Inflammatory macrophage (primary cell): Measurements from ENCODE around the gene GPR155.
A peak's percentile ranks its signal among the peaks of the same experiment; 100 is the strongest.
"Not testable (repeated sequence)": the region's sequence is repeated elsewhere in the genome, so short reads cannot be mapped to it uniquely, and the experiment has no call there.

Experiments used
- DNase-seq, 2 donors: peaks; one replicate each; pipeline ENCODE4 v3.0.0-alpha.2; 2020 to 2022

The GPR155 gene

DNA sequence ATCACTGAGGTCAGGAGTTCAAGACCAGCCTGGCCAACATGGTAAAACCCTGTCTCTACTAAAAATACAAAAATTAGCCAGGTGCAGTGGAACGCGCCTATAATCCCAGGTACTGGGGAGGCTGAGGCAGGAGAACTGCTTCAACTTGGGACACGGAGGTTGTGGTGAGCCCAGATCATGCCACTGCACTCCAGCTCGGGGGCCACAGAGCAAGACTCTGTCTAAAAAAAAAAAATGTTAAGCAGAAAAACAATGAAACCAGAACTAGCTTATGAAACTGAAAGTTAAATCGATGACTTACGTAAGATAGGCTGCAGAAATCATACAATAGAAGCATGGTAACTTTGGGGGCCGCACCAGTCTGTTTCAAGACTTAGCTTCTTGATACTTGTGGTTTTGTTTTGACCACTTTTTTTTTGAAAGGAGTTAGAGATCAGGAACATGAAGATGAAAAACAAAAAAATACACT is 6.2 kb upstream of the GPR155 start:
- peak; percentile 48 to 71 for DNase-seq

DNA sequence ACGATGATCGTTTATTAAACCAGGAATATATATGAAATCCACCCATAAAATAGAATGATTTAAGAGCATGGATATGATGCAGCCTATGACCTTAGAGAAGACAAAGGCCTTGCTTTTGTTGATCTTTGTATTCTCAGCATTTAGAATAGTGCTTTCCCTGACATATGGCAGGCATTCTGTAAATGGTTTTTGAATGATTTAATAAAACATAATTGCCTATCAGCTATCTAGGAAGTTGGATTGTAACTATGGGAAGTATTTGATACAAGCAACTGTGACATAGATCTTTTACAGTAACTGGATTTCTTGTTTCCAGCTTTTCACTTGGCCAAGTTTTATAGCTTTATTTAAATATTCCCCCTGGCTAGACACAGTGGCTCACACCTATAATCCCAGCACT is 5.1 kb upstream of the GPR155 start:
- DNase-seq: no peak

DNA sequence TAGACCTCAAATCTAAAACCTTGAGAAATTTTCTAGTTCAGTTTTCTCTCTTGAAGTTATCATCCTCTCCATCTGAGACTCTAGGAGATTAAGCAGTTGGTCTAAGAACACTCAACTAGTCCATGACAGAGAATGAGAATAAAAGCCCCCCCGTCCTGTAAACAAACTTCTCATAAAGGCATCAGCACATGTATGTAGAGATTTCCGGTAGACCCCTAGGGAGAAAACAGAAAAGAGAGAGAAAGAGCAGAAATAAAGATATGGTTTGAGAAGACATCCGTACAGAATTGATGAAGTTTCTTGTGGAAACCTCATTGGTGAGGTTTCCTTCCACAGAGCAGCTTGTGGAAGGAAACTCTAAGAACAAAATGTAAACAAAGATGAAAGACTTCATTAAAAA is 3.2 kb upstream of the GPR155 start:
- no peak for DNase-seq

DNA sequence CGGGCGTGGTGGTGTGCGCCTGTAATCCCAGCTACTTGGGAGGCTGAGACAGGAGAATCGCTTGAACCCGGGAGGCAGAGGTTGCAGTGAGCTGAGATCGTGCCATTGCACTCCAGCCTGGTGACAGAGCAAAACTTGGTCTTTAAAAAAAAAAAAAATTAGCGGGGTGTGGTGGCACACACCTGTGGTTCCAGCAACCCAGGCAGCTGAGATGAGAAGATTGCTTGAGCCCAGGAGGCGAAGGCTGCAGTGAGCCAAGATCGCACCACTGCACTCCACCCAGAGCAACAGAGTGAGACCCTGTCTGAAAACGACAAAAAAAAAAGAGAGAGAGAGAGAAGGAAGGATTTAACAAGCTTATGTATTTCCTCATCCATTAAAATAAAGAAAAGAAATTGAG is 2.7 kb upstream of the GPR155 start:
- DNase-seq: not testable (repeated sequence)

DNA sequence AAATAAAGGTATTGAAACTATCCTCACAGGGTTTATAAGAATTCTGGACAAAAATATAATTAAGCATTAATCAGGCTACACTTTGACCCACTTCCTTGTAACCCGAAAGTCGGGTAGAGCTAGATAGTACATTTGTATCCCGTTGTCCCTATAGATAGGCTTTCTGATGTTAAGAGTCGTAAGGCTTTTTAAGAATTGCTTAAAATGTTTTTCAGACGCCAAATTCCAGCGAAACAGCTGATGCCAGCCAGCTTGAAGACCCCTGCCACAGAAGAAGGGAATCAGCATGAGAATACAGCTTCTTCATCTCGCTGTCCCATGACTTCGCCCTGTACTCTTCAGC is 962 bp upstream of the GPR155 start:
- DNase-seq: no peak

DNA sequence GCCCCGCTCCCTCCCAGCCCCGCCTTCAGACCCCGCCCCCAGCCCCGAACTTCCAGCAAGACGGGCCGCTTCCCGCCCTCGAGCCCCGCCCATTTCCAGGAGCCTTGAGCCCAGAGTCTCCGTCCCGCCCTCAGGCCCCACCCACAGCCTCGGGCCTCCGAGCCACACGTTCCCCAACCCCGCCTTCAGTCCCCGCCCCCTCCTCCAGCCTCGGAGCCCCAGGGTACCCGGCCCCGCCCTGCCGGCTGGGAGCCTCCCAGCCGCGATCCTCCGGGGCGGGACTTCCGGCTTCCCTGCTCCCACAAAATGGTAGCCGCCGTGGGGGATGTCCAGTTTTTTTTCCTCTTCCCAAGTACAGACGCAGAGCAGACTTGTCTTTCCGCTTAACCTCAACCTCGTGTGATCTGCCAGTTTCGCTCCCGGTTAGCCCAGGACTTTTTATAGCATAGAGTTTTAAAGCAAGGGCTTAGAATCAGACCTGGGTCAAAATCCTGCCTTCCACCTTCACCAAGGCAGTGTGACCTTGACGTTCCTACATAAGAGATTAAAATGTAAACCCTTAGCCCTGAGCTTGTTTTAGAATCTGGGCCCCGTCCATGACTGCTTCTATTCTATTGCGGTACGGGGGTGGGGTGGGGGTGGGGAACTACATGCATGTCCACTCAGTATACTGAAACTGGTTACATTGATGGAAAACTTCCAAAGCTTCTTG is 435 bp upstream of the GPR155 start:
- DNase-seq: peak; percentile 90 to 99

DNA sequence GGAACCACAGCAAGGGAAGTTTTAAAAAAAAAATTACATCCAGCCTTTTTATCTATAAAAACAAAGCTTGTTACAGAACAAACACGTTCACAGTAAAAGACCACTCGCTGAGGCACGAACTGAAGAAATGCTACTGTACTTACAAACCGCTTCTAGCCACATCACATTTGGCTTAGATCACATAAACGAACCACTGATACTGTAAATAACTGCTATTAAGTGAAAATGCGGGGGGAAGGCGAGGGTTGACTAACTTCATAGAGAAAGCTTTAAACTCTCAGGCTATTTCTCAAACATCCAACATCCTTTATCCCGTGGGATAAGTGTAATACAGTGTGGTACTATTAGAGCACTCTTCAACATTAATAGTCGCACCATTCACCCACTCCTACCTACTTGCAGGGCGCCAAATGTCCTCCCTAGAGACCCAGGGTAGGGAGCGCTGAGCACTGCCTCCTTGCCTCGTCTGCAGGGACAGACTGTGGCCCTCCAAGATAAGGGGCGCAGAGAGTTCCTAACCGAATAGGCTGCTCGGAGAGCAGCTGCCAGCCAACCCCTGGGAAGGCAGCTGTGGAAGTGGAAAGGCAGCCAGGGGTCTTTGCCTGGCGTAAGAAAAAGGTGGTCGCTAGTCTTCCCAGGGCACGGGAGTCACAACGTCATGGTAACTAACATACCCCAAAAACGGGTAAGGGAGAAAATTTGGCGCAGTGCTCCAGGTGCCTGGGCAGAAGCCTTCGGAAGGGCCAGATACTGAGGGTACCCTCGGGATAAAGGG is 854 bp downstream of the GPR155 start:
- no peak for DNase-seq

DNA sequence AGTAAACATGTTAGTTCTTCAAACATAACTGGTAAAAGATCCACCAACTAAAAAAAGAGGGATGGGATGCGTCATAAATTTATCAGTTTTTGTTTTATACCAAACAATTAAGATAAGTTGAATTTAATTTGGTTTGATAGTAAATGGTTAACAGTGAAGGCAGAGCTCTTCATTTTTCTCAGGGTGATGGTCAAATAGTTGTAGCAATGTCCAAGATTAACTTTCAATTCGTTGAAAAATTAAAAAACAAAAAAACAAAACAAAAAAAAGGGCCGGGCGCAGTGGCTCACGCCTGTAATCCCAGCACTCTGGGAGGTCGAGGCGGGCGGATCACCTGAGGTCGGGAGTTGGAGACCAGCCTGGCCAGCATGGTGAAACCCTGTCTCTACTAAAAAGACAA is 1.8 kb downstream of the GPR155 start:
- not testable (repeated sequence) for DNase-seq

DNA sequence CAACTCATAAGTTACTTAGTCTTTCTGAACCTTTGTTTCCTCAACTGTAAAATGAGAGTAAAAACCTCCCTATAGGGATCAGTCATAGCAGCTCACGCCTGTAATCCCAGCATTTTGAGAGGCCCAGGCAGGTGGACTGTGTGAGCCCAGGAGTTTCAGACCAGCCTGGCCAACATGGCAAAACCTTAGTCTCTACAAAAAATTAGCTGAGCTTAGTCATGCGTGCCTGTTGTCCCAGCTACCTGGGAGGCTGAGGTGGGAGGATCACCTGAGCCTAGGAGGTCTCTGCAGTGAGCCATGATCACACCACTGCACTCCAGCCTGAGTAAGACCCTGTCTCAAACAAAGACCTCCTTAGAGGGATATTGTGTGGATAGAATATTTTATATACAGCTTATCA is 2.3 kb downstream of the GPR155 start:
- DNase-seq: no peak

DNA sequence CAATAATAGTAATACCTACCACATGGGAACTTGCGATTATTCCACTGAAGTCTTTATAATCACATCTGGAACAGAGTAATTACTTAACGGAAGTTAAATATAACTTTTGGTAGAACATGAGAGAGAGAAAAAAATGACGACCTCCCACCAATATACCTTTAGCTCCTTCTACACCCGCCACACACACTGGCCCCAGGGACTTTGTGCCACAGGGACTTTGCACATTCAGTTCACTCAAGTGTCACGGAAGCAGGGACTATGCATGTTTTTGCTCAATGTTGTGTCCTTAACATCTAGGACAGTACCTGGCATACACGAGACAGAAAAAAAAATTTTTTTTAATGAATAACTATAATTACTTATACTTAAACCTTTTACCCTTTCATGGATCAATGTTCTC is 4.0 kb downstream of the GPR155 start:
- no peak for DNase-seq

DNA sequence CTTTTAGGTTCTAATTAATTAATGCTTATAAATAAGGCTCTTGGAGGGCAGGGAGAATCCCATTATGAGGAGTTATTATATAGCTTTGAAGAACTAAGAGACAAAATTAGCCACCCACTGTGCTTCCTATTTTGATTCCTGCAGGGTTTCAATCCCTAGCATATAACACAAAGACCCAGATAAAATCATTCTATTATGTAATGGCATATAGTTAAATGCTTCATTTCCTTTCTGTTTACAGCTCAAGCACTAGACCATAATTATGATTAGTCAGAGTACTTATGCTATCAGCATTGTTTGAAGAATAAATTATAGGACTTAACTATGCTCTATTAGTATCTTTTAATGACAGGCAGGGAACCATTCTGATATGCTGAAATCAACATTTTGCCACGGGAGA is 9.1 kb downstream of the GPR155 start:
- DNase-seq: no peak

DNA sequence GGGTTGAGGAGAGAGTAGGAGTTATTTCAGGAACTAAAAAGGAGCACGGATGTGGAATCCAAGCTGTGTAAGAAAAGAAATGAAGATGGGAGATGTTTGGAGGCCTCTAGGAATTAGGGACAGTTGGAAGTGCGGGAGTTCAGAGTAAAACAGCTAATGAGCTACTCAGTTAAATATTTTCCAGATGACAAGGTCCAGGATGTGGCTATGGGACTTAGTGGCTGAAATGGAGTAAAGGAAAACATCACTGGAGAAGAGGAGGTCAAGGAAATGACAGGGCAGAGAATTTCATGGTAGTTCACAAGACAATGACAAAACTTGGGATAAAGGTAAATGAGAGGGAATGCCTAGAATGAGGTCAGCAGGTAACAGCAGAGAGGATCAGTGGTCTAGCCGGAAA is 13.0 kb downstream of the GPR155 start:
- DNase-seq: no peak

DNA sequence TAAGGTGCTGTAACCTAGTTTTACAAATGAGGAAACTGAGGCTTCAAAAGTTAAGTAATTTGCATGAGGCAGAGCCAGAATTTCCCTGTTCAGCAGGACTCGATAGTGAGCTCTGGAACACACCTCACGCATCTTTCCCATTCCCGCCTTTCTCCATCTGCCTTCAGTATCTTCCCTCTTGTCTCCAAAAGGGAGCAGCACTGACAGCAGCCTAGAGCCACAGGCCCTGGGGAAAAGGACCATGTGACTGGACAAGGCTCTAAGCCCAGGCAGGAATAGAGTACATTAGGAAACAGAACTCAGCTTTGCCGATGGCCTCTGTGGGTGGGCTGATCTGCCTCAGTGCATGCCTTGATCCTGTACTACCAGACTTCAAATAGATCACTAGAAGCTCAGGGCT is 21.5 kb downstream of the GPR155 start:
- DNase-seq: no peak

DNA sequence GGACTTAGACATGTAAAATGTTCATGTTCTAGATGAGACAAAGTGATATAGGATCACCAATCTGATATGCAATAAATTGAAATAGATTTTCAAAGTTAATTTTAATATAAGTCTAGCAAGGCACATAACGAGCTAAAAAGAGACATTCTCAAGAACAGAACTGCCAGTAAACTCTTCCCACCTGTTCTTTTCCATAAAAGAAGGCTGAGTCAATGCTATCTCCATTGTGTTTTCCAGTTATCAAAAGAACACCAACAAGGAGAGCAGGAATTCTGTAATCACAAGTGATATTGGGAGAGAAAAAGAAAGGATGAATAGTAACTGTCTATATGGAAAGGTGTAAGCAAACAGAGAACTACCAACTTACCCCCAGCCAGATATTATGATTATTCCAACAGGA is 25.6 kb downstream of the GPR155 start:
- DNase-seq: no peak

DNA sequence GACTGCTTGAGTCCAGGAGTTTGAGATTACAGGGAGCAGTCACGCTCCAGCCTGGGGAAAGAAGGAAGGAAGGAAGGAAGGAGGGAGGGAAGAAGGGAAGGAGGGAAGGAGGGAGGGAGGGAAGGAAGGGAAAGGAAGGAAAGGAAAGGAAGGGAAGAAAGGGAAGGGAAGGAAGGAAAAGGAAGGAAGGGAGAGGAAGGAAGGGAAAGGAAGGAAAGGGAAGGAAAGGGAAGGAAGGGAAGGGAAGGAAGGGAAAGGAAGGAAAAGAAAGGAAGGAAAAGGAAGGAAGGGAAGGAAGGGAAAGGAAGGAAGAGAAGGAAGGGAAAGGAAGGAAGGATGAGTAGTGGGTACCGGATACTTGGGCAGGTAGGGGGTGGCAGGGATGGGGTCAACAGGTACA is 32.3 kb downstream of the GPR155 start:
- DNase-seq: no peak

DNA sequence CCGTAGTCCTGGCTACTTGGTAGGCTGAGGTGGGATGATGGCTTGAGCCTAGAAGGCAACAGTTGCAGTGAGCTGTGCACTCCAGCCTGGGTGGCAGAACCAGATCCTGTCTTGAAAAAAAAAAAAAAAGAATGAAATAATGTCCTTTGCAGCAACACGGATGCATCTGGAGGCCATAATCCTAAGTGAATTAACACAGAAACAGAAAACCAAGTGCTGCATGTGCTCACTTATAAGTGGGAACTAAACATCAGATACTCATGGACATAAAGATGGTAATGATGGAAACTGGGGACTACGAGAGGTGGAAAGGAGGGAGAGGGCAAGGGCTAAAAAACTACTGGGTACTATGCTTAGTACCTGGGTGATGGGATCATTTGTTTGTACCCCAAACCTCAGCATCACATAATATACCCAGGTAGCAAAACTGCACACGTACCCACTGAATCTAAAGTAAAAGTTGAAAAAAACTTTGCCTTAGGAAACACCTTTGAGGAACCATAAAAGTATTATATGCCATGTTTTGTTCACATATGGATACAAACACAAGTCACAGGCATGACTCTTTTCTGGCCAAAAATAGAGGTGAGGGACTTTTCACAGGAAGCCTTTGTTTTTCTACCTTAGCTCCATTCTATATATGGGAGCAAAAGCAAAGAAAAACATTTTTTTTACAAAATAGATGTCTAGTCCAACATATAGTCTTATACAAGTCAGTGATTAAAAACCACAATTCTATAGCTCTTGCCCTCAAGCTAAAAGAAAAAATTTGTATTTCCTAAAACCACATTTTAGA is 36.6 kb downstream of the GPR155 start:
- DNase-seq: no peak

DNA sequence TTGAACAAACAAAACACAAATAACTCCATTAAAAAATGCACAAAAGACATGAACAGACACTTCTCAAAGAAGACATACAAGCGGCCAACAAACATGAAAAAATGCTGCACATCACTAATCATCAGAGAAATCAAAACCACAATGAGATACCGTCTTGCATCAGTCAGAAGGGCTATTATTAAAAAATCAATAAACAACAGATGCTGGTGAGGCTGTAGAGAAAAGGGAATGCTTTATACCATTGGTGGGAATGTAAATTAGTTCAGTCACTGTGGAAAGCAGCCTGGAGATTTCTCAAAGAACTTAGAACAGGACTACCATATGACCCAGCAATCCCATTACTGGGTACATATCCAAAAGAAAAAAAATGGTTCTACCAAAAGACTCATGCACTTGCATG is 37.8 kb downstream of the GPR155 start:
- DNase-seq: no peak

DNA sequence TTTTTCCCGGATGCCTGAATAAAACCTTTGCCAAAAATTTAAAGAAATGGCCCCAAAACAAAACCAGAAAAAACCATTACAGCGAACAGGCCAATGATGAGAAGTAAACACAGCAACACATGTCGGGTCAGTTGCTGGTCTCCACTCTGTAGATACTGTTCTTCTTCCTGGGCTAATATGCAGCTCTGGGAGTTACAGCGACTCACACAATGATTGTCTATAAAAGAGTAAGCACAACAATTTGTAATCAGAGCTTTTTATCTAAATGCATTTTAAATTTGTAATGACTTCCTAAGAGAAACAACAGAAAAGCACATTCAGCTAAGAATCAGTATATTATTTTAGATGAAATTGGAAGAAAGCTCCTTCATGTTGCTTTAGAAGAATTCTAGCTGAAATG is 40.3 kb downstream of the GPR155 start:
- DNase-seq: no peak

DNA sequence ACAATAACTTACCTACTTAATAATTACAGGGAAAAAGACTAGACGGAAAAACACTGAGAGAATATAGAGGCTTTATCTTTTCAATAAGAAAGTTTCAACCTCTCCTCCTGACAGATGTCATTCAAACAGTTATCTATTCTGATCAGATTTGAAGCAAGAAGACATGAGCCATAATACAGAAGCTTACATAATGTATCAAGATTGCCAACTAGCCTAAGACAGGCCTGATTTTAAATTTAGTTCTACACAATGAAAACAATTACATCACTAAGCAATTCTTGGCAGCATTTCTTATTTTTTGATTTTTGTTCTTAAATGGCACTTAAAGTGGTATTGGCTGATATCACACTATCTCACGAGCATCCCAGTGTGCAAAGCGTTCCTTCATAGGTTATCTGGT is 41.6 kb downstream of the GPR155 start:
- no peak for DNase-seq

DNA sequence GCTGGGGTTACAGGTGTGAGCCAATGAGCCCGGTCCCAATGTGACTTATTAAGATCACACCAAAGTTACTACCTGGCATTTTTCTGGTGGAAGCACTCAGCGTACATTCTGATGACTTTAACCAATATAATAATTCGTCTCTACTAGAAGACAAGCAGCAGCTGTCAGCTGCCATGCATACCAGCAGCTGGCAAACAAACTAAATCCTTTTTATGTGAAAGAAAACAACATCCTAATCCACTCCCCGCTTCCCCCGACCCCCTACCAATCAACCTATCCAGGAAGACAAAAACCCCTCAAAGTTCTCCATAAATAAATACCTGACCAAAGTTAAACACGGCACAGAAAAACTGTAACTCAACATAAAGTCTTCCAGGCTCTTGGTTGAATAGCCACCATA is 42.1 kb downstream of the GPR155 start:
- no peak for DNase-seq

DNA sequence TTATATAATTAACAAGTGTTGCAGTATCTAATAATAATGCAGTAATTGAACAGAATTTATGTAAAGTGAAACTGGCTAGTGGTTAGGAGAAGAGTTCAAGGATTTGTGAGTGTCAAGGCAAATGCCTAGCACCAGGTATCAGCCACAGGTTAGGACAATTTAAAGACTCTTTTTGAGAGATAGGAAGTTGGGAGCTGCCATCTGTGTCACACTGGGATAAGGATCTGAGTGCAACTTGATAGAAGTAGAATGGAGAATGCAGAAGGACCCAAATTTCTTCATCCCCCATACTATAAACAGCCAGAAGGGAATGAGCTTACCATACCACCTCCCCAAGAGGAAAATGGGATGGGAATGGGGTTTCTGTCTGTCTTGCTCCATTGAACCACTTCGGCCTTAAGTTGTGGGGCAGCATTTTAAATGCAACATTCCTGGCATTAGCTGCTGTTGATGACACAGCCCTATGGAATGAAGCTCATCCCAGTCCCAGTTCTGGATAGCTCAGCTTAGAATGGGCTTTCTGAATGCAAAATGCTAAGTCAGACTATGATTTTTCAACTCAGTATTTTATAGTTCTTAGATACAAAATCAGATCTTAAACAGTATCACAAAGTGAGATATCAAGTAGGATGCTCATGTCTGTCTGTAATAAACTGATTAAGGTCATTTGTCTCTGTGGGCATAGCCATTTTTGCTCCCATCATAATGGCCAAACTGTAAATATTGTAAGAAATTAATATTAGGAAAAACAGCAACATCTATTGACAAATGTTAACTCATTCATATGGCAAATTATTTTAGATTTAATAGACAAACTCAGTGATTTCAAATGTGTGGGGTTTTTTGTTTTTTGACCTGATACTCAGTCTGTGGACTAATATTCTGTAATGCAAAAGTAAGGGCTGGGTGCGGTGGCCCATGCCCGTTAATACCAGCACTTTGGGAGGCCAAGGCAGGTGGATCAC is 44.0 kb downstream of the GPR155 start:
- no peak for DNase-seq

DNA sequence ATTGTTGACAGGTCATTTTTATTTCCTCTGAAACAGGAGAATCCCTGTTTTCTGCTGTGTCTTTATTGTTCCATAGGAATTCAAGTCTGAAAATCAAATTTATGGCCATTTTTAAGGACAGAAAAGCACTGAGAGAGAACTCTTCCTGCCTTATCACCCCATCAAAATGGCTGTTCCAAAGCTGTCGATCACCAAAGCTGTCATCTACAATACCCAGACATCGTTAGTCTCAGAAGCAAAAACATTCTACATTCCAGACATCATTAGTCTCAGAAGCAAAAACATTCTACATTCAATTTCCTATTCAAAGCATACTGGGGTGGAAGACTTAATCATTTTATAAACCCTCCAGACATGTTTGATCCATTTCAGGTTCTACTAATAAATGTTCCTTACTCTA is 46.9 kb downstream of the GPR155 start:
- DNase-seq: no peak
